HG03025 (cell line): ENCODE measurements around the gene MTHFR.

ENCODE experiments used
- ATAC-seq: cut with Tn5 transposase; IDR thresholded peaks from one replicate; pipeline ENCODE4 v1.9.1; 2021; ENCODE audit warnings: mild to moderate bottlenecking, moderate library complexity; ENCODE audit not compliant: unreplicated experiment, low FRiP score

MTHFR gene

GRCh38 chr1:11736746-11737639, 68.8 kb downstream of the MTHFR start:
- ATAC-seq: no peak

DNA sequence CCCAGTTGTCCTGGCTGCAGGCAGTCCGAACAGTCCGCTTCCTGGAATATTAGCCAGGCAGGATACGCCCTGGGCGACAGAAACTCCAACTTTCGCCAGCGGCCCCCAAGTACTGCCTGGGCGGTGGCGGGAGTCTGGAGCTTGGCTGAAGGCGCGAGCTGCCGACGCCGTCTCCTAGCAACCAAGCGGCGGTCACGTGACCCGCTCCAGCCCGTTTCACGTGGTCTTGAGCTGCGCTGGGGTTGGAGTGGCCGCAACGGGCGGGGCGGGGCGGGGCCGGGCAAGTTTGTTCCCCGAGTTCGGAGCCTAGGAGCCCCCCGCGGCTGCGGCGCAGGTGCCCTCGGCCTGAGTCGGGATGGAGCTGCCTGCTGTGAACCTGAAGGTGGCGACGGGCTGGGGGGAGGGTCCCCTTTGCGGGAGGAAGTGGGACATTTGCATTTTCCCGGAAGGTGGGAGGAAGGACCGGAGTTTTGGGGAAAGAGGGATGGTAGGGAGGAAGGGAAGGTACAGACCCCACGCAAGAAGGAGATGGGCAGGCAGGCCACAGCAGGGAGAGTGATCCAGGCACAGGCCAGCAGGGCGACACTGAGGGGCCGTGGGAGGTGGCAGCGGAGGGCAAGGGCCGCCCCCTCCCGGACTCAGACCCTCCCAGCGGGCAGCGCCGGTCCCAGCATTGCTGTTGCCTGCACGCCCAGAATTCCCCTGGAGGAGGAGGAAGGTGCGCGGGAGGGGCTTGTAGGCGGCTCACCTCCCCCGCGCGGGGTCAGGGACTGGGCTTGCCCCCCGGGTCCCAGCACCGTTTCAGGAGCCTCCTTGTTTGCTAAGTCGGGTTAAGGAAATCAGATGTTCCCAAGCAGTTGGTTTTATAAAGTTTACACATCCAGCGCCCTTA, 69.7 kb downstream of the MTHFR start, which contains the start of gene AGTRAP:
AGTRAP (plus strand) TSS at position 283 of the 892 bp plus-strand sequence; CDS start at position 356, 73 bp downstream.
- ATAC-seq: no peak
